IMR-90 (cell line): Measurements from ENCODE around the gene BPIFB2.

Experiments used
- POLR2A ChIP-seq: IDR thresholded peaks from 2 replicates; pipeline ENCODE4 v1.6.1; 2012; ENCODE audit warnings: mild to moderate bottlenecking, low read depth, low read length
- TF ChIP-seq, protein P1 (sequence below): conservative IDR thresholded peaks from 2 replicates; pipeline ENCODE4 v1.5.1; 2012; ENCODE audit warnings: mild to moderate bottlenecking, low read depth, low read length, improper control_type of control experiment

GRCh38 chr20:33030569-33030968 lies 23.1 kb downstream of the BPIFB2 start:
- TF ChIP-seq, protein P1, sequence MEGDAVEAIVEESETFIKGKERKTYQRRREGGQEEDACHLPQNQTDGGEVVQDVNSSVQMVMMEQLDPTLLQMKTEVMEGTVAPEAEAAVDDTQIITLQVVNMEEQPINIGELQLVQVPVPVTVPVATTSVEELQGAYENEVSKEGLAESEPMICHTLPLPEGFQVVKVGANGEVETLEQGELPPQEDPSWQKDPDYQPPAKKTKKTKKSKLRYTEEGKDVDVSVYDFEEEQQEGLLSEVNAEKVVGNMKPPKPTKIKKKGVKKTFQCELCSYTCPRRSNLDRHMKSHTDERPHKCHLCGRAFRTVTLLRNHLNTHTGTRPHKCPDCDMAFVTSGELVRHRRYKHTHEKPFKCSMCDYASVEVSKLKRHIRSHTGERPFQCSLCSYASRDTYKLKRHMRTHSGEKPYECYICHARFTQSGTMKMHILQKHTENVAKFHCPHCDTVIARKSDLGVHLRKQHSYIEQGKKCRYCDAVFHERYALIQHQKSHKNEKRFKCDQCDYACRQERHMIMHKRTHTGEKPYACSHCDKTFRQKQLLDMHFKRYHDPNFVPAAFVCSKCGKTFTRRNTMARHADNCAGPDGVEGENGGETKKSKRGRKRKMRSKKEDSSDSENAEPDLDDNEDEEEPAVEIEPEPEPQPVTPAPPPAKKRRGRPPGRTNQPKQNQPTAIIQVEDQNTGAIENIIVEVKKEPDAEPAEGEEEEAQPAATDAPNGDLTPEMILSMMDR: no peak
- TF ChIP-seq POLR2A: no peak
